EH (cell line): ENCODE data around the gene TXNDC16.
"Not testable (repeated sequence)": the region's sequence is repeated elsewhere in the genome, so short reads cannot be mapped to it uniquely, and the experiment has no call there.

ENCODE experiments used
- DNase-seq: peaks from one replicate; pipeline ENCODE4 v3.0.0-alpha.2; 2015; ENCODE audit warnings: low read depth

Gene TXNDC16

DNA sequence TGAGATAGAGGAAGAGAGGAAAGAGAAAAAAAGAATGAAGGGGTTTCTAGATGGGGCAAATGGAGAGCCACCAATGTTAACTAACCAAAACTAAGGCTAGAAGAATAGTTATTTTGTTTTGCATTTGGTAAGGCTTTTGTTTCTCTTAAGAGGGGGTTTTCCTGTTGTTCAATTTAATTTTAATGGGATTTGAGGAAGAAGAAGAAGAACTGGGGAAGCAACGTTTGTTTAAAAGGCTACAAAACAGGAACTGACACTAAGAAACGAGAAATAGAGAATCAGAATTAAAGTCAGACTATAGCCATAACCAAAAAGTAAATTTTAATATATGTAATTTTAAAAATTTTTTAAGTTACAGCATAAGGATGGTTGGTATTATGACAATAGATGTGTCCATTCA lies 13.7 kb downstream of the TXNDC16 start:
- no peak for DNase-seq

DNA sequence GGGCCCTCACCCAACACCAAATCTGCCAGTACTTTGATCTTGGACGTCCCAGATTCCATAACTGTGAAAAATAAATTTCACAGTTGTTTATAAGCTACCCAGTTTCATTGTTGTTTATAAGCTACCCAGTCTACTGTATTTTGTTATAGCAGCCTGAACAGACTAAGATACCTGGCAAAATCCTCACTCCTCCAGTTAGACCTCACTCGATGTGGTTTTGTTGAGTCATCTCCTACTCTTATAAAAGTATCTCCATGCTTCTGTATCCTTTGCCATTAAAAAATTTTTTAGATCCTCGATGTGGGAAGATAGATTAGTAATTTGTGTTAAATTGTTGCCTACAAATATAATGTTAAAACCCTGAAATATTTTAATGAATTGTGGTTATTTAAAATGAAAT lies 16.0 kb downstream of the TXNDC16 start:
- DNase-seq, result no peak

DNA sequence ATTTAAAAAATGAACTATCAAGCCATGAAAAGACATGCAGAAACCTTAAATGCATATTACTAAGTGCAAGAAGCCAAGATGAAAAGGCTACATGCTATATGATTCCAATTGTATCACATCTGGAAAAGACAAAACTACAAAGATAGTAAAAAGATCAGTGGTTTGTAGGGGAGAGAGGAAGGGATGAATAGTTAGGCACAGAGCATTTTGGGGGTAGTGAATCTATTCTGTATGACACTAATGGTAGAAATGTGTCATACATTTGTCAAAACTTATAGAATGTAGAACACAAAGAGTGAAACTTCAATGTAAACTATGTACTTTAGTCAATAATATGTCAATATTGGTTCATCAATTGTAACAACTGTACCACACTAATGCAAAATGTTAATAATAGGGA lies 20.8 kb downstream of the TXNDC16 start:
- DNase-seq, result no peak

DNA sequence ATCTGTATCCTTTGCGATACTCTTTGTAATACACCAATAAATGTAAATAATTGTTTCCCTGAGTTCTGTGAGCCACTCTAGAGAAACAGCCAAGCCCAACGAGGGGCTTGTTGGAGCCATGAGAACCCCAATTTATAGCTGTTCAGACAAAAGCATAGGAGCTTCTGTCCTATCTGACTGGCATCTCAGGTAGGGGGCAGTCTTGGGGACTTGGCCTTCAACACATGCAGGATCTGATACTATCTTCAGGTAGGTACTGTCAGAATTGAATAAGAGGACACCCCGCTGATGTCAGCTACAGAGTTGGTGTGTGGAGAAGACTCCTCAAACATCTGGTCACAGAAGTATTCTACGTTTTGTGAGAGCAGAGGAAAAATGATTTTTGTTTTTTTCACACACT lies 25.3 kb downstream of the TXNDC16 start:
- no peak for DNase-seq

DNA sequence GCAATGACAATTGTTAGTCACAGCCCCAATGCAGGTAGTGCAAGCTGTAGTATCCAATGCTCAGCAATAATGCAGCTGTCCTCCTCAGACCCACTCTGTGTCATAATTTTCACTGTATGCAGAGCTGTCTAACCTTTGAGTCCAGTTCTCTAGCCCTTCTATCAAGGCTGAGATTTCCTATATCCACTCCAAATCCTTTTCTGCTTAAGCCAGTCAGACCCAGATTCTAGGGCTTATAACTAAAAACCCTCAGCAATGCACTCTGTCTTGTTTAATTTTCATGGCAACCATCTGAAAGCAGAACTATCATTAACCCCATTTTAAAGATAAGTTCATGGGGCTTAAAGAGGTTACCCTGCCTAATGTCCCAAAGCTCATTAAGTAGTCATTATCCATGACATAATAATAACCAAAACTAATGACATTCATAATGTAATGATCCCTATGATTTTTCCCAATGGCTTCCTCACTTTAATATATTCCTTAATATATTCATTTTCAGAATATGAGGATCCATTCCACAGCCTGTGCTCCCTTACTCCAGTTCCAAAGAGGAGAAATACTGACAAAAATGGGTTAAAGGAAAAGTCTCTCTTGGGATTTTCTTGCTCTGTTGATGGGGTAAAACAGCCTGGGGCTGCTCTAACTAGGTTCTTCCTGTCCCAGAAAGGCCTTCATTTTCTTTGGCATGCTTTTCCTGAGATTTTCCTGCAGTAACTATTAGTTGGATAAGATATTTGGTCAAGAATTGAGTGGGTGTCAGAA lies 29.5 kb downstream of the TXNDC16 start:
- DNase-seq, result peak; percentile 3

DNA sequence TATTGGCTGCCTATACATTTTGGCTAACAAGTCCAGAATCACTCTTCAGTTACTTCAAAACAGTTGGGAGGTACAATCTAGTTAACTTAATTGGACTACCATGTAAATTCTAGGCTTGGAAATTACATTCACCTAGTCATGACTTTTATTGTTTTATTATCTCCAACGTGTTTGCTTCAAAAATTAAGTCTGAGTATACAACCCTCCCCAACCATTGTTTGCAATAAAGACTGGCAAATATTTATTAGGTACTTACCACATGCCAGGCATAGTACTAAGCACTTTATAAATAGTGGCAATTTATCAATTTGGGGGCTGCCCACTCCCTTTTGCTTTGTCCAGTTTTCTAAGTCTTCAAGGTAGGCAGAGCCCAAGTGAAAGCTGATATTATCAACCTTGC lies 30.3 kb downstream of the TXNDC16 start:
- DNase-seq, result no peak

DNA sequence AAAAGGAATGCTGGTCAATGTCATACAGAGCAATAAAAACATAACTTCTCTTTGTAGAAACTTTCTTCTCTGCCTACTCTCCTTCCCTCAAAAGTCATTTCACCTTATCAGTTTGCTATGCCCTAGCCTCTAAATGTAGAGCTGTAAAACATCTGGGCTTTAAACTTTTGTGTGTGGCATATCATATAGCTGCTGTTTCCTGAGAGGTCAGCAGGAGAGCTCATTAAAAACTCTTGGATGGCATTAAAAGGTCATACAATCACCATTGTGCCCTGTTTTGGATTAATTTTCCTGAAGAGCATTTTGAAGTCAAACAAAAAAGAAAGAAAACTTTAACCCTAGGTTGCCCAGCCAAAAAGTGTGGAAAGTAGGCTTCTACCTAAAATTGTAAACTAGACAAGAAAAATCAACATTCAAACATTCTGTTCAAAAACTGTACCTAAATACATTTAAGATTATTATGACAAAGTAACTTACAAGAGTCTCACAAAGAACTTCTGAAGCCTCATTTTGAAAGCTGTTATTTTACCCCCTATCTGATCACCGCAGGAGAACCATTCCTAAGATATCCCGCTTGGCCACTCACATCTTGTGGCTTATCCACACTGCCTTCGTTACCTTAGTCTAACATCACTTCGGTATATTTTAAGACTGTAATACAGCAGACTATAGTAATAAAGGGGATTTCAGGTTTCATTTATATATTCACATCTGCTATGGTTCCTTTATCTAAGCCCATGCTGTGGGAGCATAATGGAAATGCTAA lies 38.1 kb downstream of the TXNDC16 start:
- no peak for DNase-seq

DNA sequence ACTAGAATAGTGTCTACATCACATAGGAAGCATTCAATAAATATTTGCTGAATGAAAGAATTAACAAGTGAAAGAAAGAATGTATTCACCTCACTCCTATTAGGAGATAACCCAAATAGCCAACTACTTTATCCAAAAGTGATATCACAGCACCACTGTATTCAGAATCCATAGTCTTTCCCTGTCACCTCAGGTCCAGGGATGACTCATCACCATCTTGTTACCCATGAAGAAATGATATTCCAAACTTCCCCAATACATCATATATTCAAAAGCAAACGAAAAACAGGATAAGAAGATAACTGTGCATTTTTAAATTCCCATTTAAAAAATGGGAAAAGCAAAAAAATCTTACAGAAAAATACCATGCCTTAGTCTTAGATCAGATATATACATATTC lies 39.1 kb downstream of the TXNDC16 start:
- no peak for DNase-seq

DNA sequence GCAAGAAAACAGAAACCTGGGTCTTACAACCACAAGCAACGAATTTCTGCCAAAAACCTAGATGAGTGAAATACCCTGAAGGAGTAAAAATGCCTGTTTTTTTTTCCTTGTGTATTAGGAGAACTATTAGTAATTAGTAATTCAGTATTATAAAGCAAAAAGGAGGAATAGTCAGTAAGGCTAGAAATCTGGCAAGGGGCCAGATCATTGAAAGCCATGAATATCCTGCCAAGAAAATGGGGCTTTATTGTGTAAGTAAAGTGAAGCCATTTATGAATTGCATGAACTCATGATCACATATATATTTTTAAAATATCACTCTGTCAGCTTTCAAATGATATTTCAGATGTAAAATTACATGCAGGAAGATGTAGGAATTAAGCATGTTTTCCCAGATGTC lies 57.9 kb downstream of the TXNDC16 start:
- DNase-seq, result no peak

DNA sequence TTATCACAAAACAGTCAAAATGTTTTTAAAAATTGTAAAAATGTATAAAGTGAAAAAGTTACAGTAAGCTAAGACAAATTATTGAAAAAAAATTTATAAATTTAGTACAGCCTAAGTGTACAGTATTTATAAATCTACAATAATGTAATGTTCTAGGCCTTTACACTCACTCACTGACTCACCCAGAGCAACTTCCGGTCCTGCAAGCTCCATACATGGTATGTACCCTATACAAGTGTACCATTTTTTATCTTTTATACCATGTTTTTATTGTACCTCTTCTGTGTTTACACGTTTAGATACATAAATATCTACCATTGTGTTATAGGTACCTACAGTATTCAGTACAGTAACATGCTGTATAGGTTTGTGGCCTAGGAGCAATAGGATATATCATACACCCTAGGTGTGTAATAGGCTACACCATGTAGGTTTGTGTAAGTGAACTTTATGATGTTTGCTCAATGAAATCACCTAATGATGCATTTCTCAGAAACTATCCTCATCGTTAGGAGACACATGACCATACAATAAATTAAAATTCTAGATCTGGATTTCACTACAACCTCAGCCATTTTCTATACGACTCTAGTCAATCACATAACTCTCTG lies 66.8 kb downstream of the TXNDC16 start:
- DNase-seq, result no peak

DNA sequence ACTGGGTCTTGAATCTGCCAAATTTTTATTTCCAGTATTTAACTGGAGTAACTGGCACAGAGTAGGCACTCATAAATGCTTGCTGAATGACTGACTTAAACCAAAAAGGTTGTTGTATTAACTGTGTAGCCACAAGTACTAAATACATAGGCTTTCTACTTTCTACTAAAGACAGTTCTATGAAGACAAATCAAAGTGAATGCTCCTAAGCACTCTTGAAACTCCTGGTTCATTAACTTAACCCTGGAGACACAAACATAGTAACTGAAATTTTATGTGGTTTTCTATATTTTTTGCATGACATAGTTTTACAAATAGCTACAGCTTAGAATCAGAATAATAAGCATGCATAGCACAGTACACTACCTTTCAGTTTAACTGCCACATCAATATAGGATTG lies 70.4 kb downstream of the TXNDC16 start:
- DNase-seq, result no peak

DNA sequence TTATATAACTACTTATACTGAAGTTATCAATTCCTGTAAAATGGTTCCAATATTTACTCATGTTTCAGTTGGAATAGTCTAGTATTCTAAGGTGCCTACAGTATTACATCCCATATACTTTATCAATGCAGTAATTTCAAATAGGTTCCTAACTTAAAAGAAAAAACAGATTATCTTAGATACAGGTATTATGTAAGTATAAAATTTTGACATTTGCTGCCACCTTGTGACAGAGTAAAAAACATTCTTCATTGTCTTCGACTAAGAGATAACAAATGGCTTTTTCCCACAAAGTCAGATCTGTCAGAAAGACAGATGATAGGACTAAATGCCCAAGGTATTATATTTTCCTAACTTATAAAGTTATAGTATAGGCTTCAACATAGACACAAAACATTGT lies 78.7 kb downstream of the TXNDC16 start:
- DNase-seq, result peak; percentile 64

DNA sequence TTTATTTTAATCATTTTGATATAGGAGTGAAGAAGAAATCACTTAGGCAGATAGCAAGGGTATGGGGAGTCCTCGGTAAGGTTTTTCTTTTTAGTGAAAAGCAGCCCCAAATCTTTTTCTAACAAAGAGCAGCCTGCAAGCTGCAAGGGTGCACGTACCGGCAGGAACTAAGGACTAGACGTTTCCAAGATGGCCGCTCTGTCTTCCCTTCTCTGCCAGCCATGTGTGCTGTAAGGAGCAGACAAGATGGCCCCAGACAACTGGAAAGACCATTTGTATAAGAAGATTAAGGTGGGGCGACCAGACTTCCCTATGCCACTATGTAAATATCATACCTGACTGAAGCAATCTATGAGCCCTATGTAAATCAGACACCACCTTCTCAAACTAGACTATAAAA lies 79.6 kb downstream of the TXNDC16 start:
- DNase-seq, result no peak

DNA sequence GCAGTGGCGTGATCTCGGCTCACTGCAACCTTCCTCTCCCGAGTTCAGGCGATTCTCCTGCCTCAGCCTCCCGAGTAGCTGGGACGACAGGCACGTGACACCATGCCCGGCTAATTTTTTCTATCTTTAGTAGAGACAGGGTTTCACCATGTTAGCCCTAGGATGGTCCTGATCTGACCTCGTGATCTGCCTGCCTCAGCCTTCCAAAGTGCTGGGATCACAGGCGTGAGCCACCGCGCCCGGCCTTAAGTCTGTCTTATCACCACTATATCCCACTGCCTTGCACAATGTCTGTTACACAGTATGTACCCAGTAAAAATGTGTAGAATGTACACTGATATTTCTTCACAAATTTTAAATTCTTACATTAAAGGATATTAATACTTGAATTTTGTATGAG lies 80.1 kb downstream of the TXNDC16 start:
- not testable (repeated sequence) for DNase-seq

DNA sequence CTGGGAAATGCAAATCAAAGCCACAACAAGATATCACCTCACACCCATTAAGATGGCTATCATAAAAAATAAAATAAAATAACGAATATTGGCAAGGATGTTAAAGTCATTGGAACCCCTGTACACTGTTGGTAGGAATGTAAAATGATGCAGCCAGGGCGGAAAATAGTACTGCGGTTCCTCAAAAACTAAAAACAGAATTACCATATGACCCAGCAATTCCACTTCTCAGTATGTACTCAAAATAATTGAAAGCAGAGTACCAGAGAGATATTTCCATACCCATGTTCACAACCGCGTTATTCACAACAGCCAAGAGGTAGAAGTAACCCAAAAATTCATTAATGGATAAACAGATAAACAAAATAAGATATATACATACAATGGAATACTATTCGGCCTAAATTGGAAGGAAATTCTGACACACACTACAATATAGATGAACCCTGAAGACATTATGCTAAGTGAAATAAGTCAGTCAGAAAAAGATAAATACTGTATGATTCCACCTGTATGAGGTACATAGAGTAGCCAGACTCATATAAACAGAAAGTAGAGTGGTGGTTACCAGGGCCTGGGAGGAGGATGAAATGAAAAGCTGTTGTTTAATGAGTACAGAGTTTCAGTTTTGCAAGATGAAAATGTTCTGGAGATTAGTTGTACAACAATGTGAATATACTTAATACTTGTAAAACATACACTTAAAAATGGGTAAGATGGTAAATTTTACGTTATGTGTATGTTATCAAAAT lies 84.6 kb downstream of the TXNDC16 start:
- DNase-seq, result no peak

DNA sequence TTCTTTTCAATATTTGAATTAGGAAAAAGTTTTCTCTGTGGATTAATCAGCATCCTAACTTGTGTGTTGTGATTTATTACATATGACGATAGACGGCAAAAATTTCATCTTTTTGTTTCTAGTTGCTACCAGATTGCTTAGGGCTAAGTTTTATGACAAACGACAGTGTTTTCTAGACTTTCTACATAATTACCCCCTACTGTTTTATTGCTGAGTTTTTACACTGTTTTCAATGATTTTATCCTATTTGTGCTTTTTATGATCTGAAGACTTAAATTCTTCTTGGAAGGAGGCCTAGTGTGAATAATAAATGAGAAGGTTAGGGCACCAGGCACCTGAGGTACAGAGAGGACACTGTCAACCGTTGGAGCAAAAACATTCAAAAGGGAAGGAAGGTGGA lies 88.1 kb downstream of the TXNDC16 start:
- DNase-seq, result no peak

DNA sequence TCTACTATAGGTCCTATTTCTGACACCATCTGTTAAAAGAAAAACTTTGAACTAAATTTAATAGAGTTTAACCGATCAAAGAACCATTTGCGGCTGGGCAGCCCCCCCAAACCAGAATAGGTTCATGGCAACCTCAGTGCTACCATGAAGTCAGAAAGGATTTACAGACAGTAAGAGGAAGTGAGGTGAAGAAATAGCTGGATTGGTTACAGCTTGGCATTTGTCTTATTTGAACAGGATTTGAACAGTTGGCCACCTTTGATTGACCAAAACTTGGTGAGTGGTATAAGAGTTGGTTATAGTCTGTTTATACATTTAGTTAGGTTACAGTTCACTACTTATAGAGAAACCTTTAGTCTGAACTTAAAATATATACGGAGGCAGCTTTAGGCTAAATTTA lies 88.9 kb downstream of the TXNDC16 start:
- no peak for DNase-seq

DNA sequence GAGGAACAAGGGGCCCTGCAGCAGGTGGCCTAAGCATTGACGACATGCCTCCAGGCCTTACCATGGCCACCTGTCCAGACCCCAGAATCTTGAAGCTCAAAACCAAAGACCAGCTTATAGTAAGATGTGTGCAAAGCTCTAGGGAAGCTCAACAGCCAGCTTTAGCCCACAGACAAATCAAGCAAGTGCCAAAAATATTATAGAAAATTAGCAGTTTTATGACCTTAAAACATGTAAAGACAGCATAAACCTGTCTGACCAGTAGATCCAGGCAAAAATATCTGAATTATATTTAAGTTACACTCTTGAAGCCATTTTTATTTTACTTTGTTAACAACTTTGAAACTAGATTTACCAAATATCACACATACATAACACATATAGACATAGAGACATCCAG lies 90.6 kb downstream of the TXNDC16 start:
- DNase-seq, result no peak

DNA sequence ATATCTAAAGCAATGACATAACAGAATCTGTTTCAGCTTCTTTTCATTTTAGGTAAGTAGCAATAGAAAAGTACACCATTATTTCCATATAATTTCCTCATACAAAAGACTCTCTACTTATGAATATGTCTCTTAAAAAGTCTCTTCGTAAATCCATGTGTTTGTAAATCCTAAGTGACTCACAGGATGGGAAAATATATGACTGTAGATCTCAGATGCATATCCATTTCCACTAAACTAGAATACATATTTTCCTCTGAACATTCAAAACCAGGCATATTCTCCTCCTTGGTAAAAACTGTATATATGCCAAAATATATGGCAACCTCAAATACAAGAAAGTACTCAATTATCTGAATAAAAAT lies 93.6 kb downstream of the TXNDC16 start:
- peak; percentile 14 for DNase-seq

DNA sequence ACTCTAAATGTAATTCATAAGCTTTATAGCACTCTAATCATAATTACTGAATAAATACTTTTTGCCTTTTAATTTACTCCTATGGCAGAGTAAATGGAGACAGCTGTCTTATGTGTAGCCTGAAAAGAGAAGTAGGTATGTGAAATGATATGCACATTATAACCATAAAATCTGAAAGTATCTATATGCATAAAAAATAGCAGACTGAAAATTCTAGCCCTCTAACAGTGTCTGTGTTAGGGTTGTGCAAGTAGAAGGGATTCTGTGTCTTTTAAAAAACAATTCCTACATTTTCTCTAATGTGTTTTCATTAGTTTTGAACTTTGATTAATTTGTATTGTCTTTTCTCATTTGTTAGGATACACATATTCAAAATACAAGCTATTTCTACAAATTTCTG lies 94.9 kb downstream of the TXNDC16 start:
- no peak for DNase-seq

DNA sequence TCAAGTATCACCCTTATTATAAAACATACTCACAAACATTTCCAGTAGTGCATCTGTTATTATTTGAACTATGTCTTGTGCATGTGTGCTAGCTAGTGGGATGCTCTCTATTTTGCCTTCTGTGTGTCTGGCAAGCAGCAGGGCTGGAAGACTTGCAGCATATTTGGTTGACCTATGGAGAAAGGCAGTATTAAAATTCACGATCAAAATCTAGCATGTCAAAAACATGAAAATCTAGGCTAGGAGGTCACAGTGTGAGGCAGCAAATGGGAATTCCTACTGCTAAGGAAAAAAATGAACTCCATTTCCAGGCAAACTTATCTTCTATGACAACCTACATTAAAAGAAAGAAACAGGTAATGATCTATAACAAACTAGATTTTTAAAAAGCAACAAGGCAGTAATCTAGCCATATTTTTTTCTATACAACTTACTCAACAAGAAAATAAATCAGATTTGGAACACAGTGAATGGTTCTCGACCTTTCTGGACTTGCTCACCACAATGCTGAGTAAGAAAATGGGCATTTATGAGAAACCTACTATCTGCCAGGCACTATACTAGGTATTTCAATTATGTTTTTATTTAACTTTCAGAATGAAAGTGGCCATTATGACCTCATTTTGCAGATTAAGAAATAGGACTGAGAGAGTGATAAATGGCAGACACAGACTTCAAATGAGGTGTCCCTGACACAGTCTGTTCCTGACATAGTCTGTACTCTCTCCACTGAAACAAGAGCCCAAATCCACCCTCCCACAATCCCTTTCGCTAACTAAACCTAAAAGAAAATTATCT lies 96.8 kb downstream of the TXNDC16 start:
- DNase-seq, result peak; percentile 82

DNA sequence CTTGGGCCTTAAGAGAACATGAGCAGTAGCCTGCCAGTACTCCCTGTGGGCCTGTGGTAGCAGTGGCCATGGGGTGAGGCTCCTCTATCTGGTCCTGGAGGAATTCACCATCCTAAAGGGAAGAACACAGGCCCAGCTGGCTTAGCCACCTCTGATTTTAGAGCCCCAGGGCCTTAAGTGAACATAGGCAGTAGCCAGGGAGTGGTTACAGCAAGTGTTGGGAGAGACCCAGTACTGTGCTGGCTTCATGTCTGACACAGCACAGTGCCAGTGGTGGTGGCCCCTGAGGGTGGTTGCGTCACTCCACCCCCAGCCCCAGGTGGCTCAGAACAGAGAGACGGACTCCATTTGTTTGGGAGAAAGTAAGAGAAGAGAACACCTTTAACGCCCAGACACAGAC lies 105.1 kb downstream of the TXNDC16 start:
- no peak for DNase-seq
